22Rv1 (cell line): ENCODE data around the gene VANGL2.

Experiments
- ZFX ChIP-seq: fragments of 450-650 bp; IDR thresholded peaks from 2 replicates; pipeline ENCODE4 v1.6.1; 2017; ENCODE audit warnings: antibody characterized with exemption, borderline replicate concordance
- TF ChIP-seq, protein P1 (sequence below): fragments of 450-650 bp; IDR thresholded peaks from 2 replicates; pipeline ENCODE4 v1.5.1; 2017; ENCODE audit warnings: mild to moderate bottlenecking

DNA sequence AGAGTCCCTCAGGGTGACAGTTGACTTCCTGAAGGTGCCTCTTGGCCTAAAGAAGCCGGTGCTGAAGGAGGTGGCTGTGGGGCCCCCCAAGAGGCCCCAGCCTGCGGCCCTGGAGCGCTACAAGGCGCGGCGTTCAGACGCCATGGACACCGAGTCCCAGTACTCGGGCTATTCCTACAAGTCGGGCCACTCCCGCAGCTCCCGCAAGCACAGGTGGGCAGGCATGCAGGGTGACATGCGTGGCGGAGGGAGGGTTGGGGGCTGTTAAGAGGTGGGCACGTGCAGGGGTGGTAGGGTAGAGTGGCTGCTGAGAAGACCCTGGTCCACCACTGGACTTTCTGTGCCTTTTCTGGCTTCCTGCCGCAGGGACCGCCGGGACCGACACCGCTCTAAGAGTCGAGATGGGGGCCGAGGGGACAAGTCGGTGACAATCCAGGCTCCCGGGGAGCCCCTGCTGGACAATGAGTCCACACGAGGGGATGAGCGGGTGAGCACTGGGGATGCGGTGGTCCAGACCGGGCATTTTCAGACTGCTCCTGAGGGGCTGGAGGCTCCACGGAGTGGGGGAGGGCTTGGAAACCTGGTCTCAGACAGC lies 15.4 kb downstream of the VANGL2 start:
- TF ChIP-seq, protein P1, sequence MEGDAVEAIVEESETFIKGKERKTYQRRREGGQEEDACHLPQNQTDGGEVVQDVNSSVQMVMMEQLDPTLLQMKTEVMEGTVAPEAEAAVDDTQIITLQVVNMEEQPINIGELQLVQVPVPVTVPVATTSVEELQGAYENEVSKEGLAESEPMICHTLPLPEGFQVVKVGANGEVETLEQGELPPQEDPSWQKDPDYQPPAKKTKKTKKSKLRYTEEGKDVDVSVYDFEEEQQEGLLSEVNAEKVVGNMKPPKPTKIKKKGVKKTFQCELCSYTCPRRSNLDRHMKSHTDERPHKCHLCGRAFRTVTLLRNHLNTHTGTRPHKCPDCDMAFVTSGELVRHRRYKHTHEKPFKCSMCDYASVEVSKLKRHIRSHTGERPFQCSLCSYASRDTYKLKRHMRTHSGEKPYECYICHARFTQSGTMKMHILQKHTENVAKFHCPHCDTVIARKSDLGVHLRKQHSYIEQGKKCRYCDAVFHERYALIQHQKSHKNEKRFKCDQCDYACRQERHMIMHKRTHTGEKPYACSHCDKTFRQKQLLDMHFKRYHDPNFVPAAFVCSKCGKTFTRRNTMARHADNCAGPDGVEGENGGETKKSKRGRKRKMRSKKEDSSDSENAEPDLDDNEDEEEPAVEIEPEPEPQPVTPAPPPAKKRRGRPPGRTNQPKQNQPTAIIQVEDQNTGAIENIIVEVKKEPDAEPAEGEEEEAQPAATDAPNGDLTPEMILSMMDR, result no peak
- TF ChIP-seq ZFX, result no peak
